ENCODE measurements around the gene KXD1. TPM values are rescaled to one million over a fixed set of nuclear protein-coding genes. Genes with fewer than 3 reads are reported as not detected.

The KXD1 gene
- total RNA-seq, 1 donor from 2014 or later = 63.4 TPM

DNA sequence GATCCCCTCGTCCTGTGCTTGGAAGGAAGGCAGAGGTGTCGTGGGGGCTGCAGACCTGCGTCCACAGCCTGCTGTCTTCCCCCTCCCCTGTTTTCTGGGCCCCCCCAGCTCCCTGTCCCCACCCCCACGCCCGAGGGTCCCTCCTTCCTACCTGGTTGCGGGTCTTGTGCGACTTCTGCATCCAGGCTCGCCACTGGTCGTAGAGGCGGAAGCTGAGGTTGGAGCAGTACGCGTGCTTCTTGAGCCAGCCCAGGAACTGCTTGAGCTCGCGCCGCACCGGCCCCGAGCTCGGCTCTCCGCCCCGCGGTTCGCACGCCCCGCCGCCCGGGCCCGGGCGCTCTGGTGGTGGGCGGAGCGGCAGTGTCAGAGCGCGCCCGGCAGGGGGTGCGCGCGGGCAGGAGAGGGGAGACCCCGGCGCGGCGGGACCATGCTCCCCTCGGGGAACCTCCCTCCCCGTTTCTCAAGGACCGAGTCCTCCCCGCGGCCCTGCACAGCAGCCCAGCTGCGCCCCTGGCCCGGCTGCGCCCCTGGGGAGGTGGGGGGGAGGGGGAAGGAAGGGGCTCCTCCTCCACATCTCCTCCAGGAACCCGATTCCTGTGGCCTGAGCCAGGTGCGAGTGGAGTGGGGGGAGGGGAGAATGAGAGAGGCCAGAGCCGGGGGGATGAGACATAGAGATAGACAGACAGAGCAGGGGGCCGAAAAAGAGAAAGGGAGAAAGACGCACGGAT lies 36.6 kb downstream of the KXD1 start:
- TF ChIP-seq, protein P1, sequence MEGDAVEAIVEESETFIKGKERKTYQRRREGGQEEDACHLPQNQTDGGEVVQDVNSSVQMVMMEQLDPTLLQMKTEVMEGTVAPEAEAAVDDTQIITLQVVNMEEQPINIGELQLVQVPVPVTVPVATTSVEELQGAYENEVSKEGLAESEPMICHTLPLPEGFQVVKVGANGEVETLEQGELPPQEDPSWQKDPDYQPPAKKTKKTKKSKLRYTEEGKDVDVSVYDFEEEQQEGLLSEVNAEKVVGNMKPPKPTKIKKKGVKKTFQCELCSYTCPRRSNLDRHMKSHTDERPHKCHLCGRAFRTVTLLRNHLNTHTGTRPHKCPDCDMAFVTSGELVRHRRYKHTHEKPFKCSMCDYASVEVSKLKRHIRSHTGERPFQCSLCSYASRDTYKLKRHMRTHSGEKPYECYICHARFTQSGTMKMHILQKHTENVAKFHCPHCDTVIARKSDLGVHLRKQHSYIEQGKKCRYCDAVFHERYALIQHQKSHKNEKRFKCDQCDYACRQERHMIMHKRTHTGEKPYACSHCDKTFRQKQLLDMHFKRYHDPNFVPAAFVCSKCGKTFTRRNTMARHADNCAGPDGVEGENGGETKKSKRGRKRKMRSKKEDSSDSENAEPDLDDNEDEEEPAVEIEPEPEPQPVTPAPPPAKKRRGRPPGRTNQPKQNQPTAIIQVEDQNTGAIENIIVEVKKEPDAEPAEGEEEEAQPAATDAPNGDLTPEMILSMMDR (IDR thresholded peaks at IDR 0.05) = peak; percentile 89
- Mint-ChIP-seq H3K36me3 (ENCODE audit: low read depth) (no peaks in the 10 kb centered on the region), H3K9me3 (ENCODE audit: low read depth) (no peaks in the 10 kb centered on the region), H3K4me1 (ENCODE audit: low read depth) (peaks cover 14% of the 10 kb centered on the region), H3K4me3 (ENCODE audit: unreplicated experiment) (peak overlapping the region; percentile 59), H3K27me3 (ENCODE audit: low read depth) (no peaks in the 10 kb centered on the region), H3K27ac (ENCODE audit: unreplicated experiment) (no peak overlapping the region)
- no peak for DNase-seq (ENCODE audit: low spot score)

DNA sequence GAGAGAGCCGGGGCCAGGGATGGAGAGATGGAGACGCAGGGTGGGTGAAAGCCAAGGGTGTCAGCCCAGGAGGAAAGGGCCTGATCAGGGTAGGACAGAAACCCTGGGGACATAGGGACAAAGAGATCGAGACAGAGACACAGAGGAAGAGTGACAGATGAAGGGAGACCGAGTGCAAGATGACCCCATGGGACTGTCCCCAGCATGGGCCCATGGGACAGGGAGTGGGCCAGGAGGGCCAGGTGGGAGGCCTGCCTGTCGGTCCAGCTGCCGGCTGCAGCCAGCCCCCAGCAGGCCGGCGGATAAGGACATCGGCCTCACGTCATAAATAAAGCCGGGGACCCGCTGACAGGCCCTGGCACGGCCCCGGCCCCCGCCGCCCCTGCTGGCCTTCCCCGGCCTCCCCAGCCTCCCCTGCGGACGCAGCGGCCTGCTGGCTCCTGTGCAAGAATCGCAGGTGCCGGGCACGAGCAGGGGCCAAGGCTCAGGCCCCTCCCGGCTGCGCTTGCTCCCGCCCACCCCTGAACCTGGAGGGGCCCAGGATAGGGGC lies 37.2 kb downstream of the KXD1 start:
- H3K27me3 Mint-ChIP-seq (ENCODE audit: low read depth) = no peaks in the 10 kb centered on the region
- no peak overlapping the region for H3K27ac Mint-ChIP-seq (ENCODE audit: unreplicated experiment)
- H3K9me3 Mint-ChIP-seq (ENCODE audit: low read depth) = no peaks in the 10 kb centered on the region
- H3K4me1 Mint-ChIP-seq (ENCODE audit: low read depth) = peaks cover 10% of the 10 kb centered on the region
- H3K4me3 Mint-ChIP-seq (ENCODE audit: unreplicated experiment) = peak overlapping the region; percentile 59
- no peak for DNase-seq (ENCODE audit: low spot score)
- no peaks in the 10 kb centered on the region for H3K36me3 Mint-ChIP-seq (ENCODE audit: low read depth)
- TF ChIP-seq, protein P1 (IDR thresholded peaks at IDR 0.05) = no peak

DNA sequence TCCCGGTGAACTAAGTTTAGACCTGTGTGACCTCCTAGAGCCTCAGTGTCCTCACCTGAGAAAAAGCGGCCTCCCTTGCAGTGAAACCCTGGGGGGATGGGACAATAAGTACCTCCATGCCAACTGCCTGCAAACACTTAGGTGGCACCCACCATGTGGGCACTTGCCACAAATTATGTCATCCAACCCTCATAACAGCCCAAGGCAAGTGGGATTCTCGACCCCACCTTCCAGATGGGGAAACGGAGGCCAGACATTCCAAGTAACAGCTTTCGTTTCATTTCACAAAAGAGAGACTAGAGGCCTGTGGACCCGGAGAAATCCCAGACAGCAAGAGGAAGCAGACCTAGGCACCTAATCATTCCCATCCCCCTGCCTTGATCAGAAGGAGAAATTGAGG lies 37.8 kb downstream of the KXD1 start:
- TF ChIP-seq, protein P1 (IDR thresholded peaks at IDR 0.05) = no peak
- Mint-ChIP-seq H3K4me1 (ENCODE audit: low read depth) (peaks cover 5% of the 10 kb centered on the region), H3K27me3 (ENCODE audit: low read depth) (no peaks in the 10 kb centered on the region), H3K4me3 (ENCODE audit: unreplicated experiment) (no peak overlapping the region), H3K36me3 (ENCODE audit: low read depth) (no peaks in the 10 kb centered on the region), H3K9me3 (ENCODE audit: low read depth) (no peaks in the 10 kb centered on the region), H3K27ac (ENCODE audit: unreplicated experiment) (no peak overlapping the region)
- DNase-seq (ENCODE audit: low spot score) = no peak

DNA sequence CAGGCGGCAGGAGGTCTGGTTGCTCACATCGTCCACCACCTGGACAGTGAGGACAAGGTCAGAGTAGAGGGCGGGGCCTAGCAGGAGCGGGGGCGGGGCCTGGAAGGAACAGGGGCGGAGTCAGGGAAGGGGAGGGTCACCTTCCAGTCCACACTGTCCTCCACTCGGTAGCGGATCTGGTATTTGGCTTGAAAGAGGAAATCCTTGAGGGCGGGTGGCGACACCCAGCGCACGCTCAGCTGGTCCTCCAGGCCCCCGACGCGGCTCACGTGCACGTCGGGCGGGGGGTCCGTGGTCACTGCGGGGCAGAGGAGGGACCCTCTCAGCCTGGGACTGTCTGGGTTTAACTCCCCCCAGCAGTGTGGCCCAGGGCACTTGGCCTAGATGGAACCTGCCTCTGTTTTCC lies 39.1 kb downstream of the KXD1 start:
- H3K36me3 Mint-ChIP-seq (ENCODE audit: low read depth) = no peaks in the 10 kb centered on the region
- DNase-seq (ENCODE audit: low spot score) = no peak
- H3K27me3 Mint-ChIP-seq (ENCODE audit: low read depth) = no peaks in the 10 kb centered on the region
- no peak overlapping the region for H3K4me3 Mint-ChIP-seq (ENCODE audit: unreplicated experiment)
- H3K9me3 Mint-ChIP-seq (ENCODE audit: low read depth) = no peaks in the 10 kb centered on the region
- peaks cover 3% of the 10 kb centered on the region for H3K4me1 Mint-ChIP-seq (ENCODE audit: low read depth)
- H3K27ac Mint-ChIP-seq (ENCODE audit: unreplicated experiment) = no peak overlapping the region
- TF ChIP-seq, protein P1 (IDR thresholded peaks at IDR 0.05) = no peak

DNA sequence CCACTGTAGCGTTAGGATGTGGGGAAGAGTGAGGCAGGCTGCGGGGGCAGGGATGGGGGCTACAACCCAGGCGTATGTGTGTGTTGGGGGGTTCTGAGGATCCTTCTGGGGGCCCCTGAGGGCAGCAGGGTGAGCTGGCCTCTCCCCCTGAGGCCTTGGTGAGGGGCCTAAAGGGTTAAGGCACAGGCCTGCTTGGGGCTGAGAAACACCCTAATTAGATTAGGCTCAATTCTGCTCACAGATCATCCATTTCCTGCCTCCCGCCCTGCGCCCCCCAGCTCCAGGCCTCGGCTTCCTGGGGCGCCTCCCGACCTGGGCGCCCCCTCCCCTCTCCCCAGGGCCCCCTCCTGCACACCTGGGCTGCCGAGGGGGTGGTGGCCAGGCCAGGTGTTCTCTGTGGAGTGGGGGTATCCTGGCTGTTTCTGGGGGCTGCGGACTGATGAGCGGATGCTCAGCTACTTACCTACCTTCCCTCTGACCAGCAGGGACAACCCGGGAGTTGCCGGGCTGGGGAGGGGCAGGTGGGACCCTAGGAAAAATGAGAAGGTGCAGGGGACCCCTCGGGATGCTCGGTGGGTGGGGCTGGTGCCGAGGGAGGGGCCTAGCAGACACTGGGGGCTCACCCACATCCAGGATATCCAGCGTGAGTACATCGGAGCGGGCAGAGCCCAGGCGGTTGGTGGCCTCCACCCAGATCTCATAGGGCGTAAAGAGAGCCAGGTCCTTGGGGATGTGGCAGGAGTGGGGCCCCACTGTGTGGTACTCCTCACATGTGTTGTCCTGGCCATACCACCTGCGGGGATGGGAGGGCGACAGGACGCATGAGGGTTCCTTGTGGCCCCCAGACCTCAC lies 40.4 kb downstream of the KXD1 start:
- TF ChIP-seq, protein P1 (IDR thresholded peaks at IDR 0.05) = no peak
- Mint-ChIP-seq H3K9me3 (ENCODE audit: low read depth) (no peaks in the 10 kb centered on the region), H3K36me3 (ENCODE audit: low read depth) (no peaks in the 10 kb centered on the region), H3K4me1 (ENCODE audit: low read depth) (peaks cover 5% of the 10 kb centered on the region), H3K27me3 (ENCODE audit: low read depth) (peaks cover 2% of the 10 kb centered on the region), H3K27ac (ENCODE audit: unreplicated experiment) (no peak overlapping the region), H3K4me3 (ENCODE audit: unreplicated experiment) (no peak overlapping the region)
- DNase-seq (ENCODE audit: low spot score) = no peak
